ENCODE measurements around the gene SLC10A1.

The SLC10A1 gene

DNA sequence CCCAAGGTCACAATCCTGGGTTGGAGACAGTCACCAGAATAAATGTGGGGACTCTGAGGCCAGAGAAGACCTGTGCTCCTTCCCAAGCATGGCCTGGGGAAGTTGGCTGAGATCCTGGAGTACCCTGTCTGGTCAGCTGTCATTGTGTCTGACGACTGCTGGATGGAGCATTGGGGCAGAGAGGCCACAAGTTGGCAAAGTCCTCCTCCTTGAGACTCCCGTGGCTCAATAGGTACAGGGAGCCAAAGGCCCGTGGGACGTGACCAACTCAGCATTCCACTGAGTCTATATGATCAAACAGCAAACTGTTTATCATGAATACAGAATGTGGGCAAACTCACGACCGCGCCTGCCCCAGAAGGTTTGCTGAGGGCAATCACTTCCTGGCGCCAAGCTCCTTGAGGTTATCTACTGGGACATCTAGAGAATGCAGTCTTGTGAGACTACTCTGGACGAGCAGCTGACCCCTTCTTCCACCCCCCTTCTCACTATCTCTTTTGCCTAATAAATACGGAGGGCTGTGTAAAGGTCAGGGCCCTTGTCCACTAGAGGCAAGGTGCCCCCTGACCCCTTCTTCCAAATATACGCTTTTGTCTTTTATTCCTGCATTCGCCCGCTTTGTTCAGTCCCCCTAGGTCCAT is 14.3 kb upstream of the SLC10A1 start:
- H3K27ac ChIP-seq, result no peak overlapping the region
- H3K4me3 ChIP-seq, result no peak overlapping the region

DNA sequence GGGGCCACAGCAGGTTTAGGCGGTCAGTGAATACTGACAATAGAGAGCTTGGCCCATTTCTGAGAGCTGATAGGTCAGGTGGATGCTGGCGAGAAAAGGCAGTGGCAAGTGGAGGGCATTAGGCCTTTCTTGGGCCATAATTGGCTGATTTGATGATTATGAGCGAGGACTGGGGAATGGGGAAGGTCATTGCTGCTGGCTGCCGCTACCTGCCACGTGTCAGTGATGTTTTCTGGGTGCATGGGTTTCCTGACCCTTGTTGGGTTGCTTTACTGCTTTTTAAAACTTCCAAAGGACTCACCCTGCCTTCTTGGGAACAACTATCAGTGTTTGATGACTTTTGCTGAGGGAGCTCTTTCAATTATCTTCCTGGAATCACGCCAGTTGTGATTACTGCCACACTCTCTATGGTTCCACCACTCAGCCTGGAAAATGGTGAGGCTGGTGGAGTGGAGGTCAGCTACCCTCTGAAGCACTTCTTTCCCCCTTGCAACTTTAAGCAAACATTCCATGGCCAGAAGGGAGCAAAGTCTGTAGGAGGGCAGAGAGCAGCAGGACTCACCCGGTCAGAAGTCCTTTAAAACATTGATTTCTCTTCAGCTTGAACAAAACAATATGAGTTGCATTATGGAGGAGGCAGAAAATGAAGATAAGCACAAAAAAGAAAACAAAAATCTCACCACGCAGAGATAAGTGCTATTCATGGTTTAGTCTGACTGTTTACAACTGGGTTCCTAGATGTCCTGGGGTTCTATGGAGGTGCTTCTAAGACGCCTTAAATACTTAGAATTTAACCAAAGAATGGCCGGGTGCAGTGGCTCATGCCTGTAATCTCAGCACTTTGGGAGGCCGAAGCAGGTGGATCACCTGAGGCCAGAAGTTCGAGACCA is 12.1 kb upstream of the SLC10A1 start:
- Histone ChIP-seq H3K4me3 (no peak overlapping the region), H3K27ac (no peak overlapping the region)

DNA sequence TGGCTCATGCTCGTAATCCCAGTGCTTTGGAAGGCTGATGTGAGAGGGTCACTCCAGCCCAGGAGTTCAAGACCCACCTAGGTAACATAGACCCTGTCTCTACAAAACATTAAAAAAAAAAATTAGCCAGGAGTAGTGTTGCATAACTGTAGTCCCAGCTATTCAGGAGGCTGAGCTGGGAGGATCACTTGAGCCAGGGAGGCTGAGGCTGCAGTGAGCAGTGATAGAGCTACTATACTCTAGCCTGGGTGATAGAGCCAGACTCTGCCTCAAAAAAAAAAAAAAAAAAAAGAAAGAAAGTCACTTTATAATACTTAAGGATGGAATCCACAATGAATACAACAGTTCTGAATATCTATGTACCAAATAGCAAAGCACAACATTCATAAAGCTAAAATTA is 10.2 kb upstream of the SLC10A1 start:
- Histone ChIP-seq H3K27ac (no peak overlapping the region), H3K4me3 (no peak overlapping the region)

DNA sequence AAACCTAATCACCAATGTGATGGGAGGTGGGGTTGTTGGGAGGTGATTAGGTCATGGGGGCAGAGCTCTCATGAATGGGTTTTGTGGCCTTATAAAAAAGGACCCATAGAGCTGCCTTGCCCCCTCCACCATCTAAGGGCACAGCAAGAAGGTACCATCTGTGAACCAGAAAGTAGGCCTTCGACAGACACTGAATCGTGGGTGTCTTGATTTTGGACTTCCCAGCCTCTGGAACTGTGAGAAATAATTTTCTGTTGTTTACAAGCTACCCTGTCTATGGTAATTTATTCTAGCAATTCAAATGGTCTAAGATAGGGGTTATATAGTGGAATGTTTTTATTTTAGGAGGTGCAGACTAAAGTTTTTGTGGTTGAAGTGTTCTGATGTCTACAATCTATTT is 7.9 kb upstream of the SLC10A1 start:
- Histone ChIP-seq H3K27ac (no peak overlapping the region), H3K4me3 (no peak overlapping the region)

DNA sequence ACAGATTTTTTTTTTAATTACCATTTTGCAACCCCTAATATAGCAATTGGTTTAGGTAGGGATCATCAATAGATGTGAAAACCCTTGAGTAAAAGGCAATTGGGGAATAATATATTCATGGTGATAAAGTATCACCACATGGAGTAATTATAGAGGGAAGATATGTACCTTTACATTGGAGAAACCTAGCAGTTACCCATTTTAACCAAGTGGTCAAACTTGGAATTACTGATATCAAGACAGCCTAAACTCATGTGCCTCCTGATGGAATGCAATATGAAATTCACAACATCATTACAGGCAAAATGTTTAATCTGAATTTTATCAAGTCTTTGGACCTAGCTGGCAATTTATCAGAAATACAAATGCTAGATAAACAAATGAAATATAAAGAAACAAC is 6.7 kb upstream of the SLC10A1 start:
- H3K4me3 ChIP-seq, result no peak overlapping the region
- no peak overlapping the region for H3K27ac ChIP-seq

DNA sequence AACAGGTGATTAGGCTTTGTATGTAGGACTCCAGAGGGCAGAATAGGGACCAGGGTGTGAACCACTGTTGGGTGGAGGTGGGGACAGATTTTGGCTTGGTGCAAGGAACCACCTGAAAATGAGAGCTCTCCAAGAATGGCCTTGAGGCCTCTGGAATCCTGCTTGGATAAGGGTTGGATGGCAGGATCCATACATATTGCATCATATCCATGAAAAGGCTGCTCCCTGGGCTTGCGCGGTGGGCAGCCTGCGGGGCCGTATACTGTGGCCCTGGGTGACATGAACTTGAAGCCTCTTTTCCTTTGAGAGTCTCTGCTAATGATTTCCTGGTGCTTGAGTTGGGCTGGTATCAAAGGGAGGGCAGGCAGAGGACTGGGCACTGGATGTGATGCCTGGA is 1.3 kb upstream of the SLC10A1 start:
- Histone ChIP-seq H3K27ac (no peak overlapping the region), H3K4me3 (no peak overlapping the region)

DNA sequence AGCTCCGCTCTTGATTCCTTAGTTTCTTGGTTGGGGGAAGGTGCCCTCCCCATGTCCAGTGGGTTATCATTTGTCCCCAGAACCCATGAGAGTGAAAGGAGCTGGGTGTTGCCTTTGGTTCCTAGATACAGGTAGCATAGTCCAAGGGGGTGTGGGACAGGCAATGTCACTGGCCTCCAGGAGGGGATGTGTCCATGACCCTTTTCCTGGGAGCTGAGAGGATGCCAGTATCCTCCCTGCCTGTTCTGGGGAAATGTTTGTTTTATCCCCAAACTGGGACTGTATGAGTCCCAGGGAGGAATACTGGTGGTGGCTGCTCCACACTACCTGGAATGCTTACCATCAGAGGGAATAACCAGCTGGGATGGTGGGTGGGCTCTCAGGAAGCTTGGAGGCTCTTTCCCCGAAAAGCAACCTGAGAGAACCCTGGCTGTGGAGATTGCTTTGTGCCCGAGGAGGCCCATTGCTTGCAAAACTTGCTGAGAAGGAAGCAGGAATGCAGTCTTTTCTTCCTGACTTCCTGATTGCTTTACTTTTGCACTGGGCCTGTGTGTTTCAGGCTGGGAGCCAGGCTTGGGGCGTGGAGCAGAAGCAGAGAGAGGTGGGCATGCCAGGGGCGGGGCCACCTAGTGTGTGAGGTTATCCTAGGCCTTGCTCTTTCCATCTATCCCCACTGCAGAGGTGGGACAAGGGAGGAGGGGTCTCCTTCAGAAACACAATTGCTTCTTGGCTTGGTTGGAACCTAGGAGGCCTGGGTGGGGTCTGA is 715 bp upstream of the SLC10A1 start:
- Histone ChIP-seq H3K4me3 (no peak overlapping the region), H3K27ac (no peak overlapping the region)

DNA sequence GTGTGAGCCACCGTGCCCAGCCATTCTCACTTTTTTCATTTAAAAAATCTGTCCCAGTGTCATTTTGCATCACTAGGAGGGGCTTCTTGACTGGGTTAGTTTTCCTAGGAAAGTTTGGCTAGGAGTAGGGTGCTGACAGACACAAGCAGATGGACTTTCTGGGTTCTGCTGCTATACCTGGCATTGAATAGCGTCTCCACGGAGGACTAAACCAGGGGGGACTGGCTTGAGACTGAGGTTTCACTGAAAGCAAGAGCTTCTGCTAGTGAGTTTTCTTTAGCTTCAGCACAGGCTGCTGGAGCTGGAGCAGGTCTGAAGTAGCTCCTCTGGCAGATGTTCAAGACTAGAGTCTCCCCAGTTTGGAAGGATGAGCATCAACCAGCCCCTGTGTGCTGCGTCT is 1.4 kb downstream of the SLC10A1 start:
- Histone ChIP-seq H3K27ac (no peak overlapping the region), H3K4me3 (no peak overlapping the region)

DNA sequence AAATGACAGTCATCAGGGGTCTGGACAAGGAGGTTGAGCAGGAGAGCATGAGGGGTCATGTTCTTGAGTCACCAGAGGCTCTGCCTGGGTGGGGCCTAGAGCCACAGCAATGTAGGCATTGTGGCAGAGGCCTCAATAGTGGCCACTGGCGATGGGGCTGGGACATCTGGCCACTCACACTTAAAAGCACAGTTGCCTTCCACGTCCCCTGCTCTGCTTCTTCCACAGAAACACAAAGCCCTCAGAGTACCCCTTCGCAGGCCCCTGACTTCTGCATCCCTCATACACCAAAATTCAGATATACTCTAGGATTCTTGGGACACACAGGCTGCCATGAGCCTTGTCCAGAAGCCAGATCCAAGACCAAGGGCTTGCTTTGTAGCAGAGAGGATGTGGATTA is 2.2 kb downstream of the SLC10A1 start:
- Histone ChIP-seq H3K27ac (no peak overlapping the region), H3K4me3 (no peak overlapping the region)

DNA sequence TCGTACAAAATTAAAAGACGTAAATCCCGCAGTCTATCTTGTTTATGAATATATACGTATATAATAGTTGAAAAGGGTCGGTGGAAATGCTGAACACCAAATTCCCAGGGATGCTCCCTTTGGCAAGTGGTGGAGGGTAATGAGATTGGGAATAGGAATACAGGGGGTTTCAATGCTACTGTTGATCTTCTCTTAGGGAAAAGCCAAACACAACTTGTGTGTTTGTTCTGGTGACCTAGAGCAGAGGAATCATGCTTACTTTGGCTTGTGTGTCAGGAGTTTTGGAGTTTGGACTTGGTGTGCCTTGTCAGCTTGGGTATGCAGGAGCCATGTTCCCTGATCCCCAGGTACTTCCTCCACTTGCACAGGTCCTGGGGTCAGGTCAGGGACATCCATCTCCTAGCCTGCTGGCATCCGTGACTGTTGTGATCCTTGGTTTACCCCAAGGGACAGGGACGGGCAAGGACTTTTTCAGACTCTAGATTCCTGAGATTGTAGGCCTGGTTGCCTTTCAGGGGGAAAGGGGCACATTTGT is 4.1 kb downstream of the SLC10A1 start:
- Histone ChIP-seq H3K4me3 (no peak overlapping the region), H3K27ac (no peak overlapping the region)

DNA sequence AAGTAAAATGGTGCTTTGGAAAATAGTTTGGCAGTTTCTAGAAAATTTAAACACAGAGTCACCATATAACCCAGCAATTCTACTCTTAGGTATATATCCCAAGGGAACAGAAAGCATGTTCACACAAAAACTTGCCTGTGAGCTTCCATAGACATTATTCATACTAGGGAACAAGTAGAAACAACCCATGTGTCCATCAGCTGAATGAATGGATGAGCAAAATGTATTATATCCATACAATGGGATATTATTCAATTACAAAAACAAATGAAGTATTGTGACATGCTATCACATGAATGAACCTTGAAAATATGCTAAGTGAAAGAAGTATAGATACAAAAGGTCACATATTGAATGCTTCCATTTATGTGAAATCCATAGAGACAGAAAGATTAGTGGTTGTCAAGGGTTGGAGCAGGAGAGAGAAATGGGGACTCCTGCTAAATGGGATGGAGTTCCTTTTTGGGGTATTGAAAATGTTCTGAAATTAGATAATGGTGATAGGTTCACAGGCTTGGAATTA is 7.9 kb downstream of the SLC10A1 start:
- H3K27ac ChIP-seq, result no peak overlapping the region
- H3K4me3 ChIP-seq, result no peak overlapping the region

DNA sequence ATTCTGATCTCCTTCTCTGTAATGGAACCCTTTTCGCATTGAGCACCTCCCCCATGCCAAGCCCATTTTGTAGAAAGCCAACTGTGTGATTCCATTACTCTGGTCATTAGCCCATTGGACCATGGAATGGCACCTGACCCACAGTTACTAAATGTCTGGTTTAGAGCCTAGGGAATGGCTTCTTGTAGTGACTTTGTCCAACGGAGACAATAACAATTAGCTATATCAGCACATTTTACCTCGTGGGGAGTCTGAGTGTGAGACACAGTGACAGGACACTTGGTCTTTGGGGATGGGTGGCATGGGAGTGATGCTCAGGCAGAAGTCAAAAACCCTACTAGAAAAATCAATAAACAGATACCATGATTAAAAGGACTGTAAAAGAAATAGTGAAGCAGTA is 10.4 kb downstream of the SLC10A1 start:
- Histone ChIP-seq H3K27ac (no peak overlapping the region), H3K4me3 (no peak overlapping the region)

DNA sequence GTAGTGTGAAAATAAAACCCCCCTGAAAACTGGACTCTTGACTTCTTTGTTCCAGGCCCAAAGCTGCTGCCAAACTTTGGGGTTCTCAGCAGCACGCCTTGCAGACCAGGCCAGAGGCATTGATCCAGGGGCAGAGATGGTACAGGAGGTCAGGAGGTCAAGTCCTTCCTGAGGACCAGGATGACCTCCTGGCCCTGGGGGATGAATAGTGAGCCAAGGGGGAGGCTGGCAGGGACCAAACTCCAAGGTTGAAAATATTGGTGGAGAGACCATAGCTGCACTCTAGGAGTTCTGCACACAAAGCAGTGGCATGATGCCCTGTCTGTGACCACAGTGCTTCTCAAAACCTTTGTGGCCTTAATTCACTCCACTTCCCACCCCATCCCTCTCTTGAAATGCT is 12.1 kb downstream of the SLC10A1 start:
- H3K4me3 ChIP-seq, result no peak overlapping the region
- no peak overlapping the region for H3K27ac ChIP-seq

DNA sequence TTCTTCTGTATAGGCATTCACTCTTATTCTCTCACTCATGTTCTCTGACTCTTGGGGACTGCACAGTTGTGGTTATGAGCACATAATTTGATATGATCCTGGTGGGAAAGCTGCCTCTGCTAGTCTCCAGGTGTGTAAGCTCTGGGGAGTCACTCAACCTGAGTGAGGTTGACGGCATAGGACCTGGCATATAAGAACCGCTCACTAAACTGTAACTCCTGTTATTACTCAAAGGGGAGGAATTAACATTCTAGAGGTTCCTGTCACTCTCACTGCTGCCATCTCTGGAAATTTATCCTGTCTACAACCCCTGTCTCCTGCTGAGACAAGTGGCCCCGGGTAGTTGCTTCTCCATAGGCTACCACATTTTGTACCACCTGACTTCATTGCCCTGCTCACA is 16.1 kb downstream of the SLC10A1 start:
- Histone ChIP-seq H3K4me3 (no peak overlapping the region), H3K27ac (no peak overlapping the region)

DNA sequence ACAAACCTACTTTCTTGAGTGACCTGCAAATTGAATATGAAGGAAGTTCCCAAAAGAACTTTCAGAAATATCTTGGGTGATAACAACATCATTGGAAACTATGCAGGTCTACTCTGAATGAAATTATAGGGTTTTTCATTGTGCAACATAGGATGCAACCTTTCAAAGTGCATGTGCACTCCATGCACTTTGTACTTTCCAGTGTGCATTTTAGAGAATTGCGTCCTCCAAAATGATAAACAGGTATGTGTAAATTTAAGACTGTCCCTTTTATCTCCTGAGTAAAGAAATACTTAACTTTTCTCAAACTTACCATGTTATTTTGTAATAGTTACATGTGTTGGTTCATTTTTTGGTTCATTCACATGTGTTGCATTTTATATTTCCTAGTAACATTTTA is 16.9 kb downstream of the SLC10A1 start:
- Histone ChIP-seq H3K4me3 (no peak overlapping the region), H3K27ac (no peak overlapping the region)

DNA sequence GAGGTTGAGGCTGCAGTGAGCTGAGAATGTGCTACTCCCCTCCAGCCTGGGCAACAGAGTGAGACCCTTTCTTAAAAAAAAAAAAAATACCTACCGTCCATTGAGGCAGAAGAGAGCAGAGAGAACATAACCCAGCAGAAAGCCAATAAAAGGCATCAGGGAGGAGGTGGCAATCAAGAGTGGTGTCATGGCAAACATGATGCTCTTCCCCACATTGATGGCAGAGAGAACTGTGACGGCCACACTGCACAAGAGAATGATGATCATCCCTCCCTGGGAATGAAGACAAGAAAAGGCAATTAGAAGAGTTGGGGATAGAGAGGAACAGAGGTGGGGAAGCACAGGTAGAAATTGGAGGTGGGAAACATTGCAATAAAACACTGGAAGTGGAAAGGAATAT is 18.0 kb downstream of the SLC10A1 start:
- Histone ChIP-seq H3K4me3 (no peak overlapping the region), H3K27ac (no peak overlapping the region)

DNA sequence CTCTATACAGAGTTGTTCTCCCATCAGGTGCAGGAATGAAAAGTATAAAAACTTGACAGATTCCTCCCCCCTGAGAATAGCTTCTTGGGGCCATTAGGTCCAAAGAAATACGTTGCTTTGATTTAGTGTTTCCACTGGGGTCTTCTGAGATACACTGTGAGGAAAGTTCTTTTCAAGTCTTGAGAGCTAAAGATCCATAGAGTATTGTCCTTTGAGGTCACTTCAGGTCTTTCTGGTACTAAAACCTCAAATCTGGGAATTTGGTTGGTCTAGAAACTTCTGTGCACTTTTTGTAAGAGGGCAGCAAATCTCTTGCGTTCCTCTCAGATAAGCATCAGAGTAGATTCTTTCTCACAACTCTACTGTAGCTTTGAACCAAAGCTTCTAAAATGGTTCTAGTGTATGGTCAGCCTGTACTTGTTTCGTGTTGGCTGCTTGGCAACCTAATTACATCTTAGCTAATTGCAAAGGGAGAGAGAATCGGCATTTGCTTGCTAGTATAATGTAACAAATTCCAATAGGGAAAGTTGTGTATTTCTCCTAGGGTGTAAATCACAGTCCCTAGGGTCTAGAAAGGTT is 20.1 kb downstream of the SLC10A1 start:
- Histone ChIP-seq H3K27ac (no peak overlapping the region), H3K4me3 (no peak overlapping the region)

DNA sequence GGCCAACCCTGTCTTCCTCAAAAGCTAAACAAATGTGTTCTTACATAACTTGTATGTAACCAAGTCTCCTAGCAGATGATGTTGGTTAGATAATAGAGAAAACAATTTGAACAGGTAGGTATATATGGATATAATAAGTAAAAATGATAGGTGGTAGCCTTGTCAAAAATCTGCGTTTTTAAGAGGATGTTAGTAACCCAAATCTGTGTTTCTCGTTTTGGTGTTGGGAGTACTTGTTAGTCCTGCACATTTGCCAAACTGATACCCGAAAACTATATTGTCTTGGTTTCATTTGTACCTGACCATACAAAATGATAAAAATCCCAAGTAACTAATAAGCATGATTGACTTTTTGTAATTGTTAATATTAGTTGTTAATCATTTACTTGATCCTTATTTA is 22.0 kb downstream of the SLC10A1 start:
- H3K4me3 ChIP-seq, result no peak overlapping the region
- no peak overlapping the region for H3K27ac ChIP-seq

DNA sequence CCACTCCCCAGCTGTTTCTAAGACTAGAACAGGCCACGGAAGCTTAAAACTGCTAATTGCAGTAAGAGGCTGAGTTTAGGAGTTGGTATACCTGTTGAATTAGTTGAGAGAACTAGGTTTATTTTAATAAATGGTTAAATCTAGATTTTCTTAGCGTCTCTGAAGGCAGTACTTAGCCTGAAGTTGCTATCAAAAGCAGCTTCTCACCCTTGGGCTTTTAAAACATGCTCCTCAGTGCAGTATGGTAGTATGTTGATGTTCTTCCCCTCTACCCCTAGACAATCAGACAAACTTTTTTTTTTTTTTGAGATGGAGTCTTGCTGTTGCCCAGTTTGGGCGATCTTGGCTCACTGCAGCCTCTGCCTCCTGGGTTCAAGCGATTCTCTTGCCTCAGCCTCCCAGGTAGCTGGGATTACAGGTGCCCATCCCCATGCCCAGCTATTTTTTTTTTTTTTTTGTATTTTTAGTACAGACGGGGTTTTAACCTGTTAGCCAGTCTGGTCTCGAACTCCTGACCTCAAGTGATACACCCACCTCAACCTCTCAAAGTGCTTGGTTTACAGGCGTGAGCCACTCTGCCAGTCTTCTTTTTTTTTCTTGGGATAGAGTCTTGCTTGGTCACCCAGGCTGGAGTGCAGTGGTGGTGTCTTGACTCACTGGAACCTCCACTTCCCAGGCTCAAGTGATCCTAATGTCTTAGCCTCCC is 23.3 kb downstream of the SLC10A1 start:
- Histone ChIP-seq H3K4me3 (no peak overlapping the region), H3K27ac (no peak overlapping the region)
